CD4-positive, alpha-beta T cell treated with Interleukin-15 for 4 hours (primary cell): ENCODE measurements around the gene AKR1D1.
"Not testable (repeated sequence)": the region's sequence is repeated elsewhere in the genome, so short reads cannot be mapped to it uniquely, and the experiment has no call there.

Experiments used
- DNase-seq: peaks from one replicate; pipeline ENCODE4 v3.0.0-alpha.2; 2020; ENCODE audit warnings: low spot score

The AKR1D1 gene

GRCh38 chr7:138076196-138076595, at the start of gene AKR1D1:
AKR1D1 (plus strand) TSS chr7:138076459; CDS start chr7:138076519, 60 bp downstream.
- DNase-seq, result no peak

GRCh38 chr7:138027100-138027499, 49.2 kb upstream of the AKR1D1 start:
- no peak for DNase-seq

- no peak for DNase-seq
These were observed 47.1 kb upstream of the AKR1D1 start for GRCh38 chr7:138029126-138029525.

- no peak for DNase-seq
These were observed 46.3 kb upstream of the AKR1D1 start for GRCh38 chr7:138029941-138030340.

- no peak for DNase-seq
These were observed 45.4 kb upstream of the AKR1D1 start for GRCh38 chr7:138030679-138031351.

- no peak for DNase-seq
These were observed 44.1 kb upstream of the AKR1D1 start for GRCh38 chr7:138032186-138032585.

GRCh38 chr7:138032770-138033169, 43.5 kb upstream of the AKR1D1 start:
- no peak for DNase-seq

GRCh38 chr7:138033241-138033640, 43.0 kb upstream of the AKR1D1 start:
- DNase-seq, result no peak

GRCh38 chr7:138036135-138036534, 40.1 kb upstream of the AKR1D1 start:
- DNase-seq, result no peak

- not testable (repeated sequence) for DNase-seq
These were observed 36.2 kb upstream of the AKR1D1 start for GRCh38 chr7:138040063-138040462.

- no peak for DNase-seq
These were observed 31.4 kb upstream of the AKR1D1 start for GRCh38 chr7:138044897-138045296.

GRCh38 chr7:138047907-138048306, 28.4 kb upstream of the AKR1D1 start:
- no peak for DNase-seq

GRCh38 chr7:138049505-138050116, 26.6 kb upstream of the AKR1D1 start:
- DNase-seq, result no peak

GRCh38 chr7:138051712-138052247, 24.5 kb upstream of the AKR1D1 start:
- not testable (repeated sequence) for DNase-seq

- DNase-seq, result no peak
These were observed 23.6 kb upstream of the AKR1D1 start for GRCh38 chr7:138052696-138053095.

GRCh38 chr7:138055698-138056097, 20.6 kb upstream of the AKR1D1 start:
- not testable (repeated sequence) for DNase-seq

- no peak for DNase-seq
These were observed 12.9 kb upstream of the AKR1D1 start for GRCh38 chr7:138063400-138063799.

- DNase-seq, result no peak
These were observed 11.4 kb upstream of the AKR1D1 start for GRCh38 chr7:138064856-138065357.

- DNase-seq, result no peak
These were observed 10.4 kb upstream of the AKR1D1 start for GRCh38 chr7:138065827-138066226.

- no peak for DNase-seq
These were observed 9.3 kb upstream of the AKR1D1 start for GRCh38 chr7:138066954-138067394.

GRCh38 chr7:138067774-138068173, 8.5 kb upstream of the AKR1D1 start:
- DNase-seq, result no peak

GRCh38 chr7:138070908-138071307, 5.4 kb upstream of the AKR1D1 start:
- no peak for DNase-seq

- no peak for DNase-seq
These were observed 3.5 kb upstream of the AKR1D1 start for GRCh38 chr7:138072726-138073125.
